Lung (tissue), 12 donors: ENCODE measurements around the gene NUDT6. TPM values are rescaled to one million over a fixed set of nuclear protein-coding genes. Genes with fewer than 3 reads are reported as not detected.

Experiments used
- ATAC-seq: fragments of 200-7000 bp; cut with Tn5 transposase; one replicate; pipeline ENCODE4 v1.9.1; 2020; ENCODE audit warnings: moderate number of reproducible peaks; ENCODE audit not compliant: insufficient read depth, low FRiP score
- DNase-seq, 3 donors: peaks; one replicate each; pipeline ENCODE4 v3.0.0-alpha.2; 2013 to 2017
- H3K27ac ChIP-seq, 2 donors: one replicate each; pipeline ENCODE4 v1.5.1; 2013; ENCODE audit warnings: mild to moderate bottlenecking in 2 of 2, moderate library complexity in 2 of 2, control low read depth in 1 of 2, inconsistent platforms in 1 of 2, low read depth in 1 of 2, low read length in 1 of 2
- H3K27me3 ChIP-seq, 3 donors: one replicate each; pipeline ENCODE4 v1.5.1; 2013; ENCODE audit warnings: low read length in 2 of 3; ENCODE audit not compliant: control insufficient read depth in 3 of 3, insufficient read depth in 3 of 3
- H3K36me3 ChIP-seq, 4 donors: one replicate each; pipeline ENCODE4 v1.5.1; 2013; ENCODE audit warnings: low read length in 4 of 4, mild to moderate bottlenecking in 1 of 4, moderate library complexity in 1 of 4; ENCODE audit not compliant: control insufficient read depth in 4 of 4, insufficient read depth in 4 of 4
- H3K4me1 ChIP-seq, 5 donors: one replicate each; pipeline ENCODE4 v1.5.1; 2013; ENCODE audit warnings: low read length in 5 of 5, mild to moderate bottlenecking in 2 of 5, moderate library complexity in 1 of 5; ENCODE audit not compliant: control insufficient read depth in 5 of 5, insufficient read depth in 5 of 5
- H3K4me3 ChIP-seq: one replicate; pipeline ENCODE4 v1.5.1; 2013; ENCODE audit warnings: mild to moderate bottlenecking, control low read depth, moderate library complexity
- H3K9ac ChIP-seq, 2 donors: one replicate each; pipeline ENCODE4 v1.5.1; 2013; ENCODE audit warnings: low read length in 2 of 2, control low read depth in 1 of 2; ENCODE audit not compliant: insufficient read depth in 1 of 2
- H3K9me3 ChIP-seq, 4 donors: one replicate each; pipeline ENCODE4 v1.5.1; 2013; ENCODE audit warnings: low read length in 3 of 4, mild to moderate bottlenecking in 1 of 4, moderate library complexity in 1 of 4; ENCODE audit not compliant: control insufficient read depth in 4 of 4, insufficient read depth in 3 of 4
- WGBS, 2 donors: extraction: QIAGEN DNeasy Blood & Tissue Kit; methylation state at CpG; one replicate each; pipeline ENCODE4 v1.1.7; 2013; 5-methylcytosine and 5-hydroxymethylcytosine counted together
- polyA plus RNA-seq, 2 donors: library from polyadenylated mRNA; stranded (reverse); fragments of 200-250 nt; gene quantifications; one replicate each; pipeline ENCODE4 v1.2.1, GENCODE V29; 2013
- total RNA-seq, 2 donors: library from RNA; depleted of rRNA in 1 of 2; stranded (reverse); fragments of >200 nt in 1 of 2; gene quantifications; one replicate each; pipeline ENCODE4 v1.2.1, GENCODE V29; 2014 to 2021
- TF ChIP-seq, protein P1 (sequence below): IDR thresholded peaks from 2 replicates; pipeline ENCODE4 v1.5.1; 2012; ENCODE audit warnings: mild to moderate bottlenecking; ENCODE audit errors: control extremely low read depth, extremely low read depth
- donor health status: control.
- donor health status: control.
- donor health status: Bipolar disorder and iron deficiency.
- donor health status: healthy.
- donor health status: DM: yes; HTN: yes; CAD: no.

NUDT6 gene
- total and polyA plus RNA-seq, 4 donors, result 3.8 to 9.2 (median 6.7) TPM

DNA sequence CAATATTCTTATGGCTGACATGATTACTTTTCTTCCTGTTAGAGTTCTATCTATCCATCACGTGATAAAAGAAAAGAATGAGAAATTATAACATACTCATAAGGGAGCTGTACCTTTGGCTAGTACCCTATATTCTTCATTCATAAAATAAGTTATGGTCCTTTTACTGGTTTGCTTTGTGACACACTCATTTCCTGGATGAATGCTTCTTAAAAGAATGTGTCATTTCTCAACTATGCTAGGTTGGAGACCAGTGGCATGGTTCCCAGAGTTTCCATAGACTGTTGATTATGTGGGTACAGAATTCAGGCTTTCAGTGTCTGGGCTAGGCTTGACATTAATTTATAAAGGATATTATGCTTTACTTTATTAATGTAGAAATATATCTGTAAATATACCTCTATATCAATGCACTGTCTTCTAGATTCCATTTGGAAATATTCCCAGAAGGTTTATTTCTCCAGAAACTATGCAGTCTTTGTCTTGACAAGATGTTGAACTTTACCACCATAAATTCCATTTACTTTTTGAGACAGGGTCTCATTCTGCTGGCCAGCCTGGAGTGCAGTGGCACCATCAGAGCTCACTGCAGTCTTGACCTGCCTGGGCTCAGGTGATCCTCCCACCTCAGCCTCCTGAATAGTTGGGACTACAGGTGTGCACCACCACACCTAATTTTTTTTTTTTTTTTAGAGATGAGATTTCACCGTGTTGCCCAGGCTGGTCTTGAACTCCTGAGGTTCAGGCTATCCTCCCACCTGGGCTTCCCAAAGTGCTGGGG lies 23.8 kb downstream of the NUDT6 start:
- DNase-seq, result peak in 1 of 3 donors; percentile 21
- Histone ChIP-seq H3K27me3 (no peaks in the 10 kb centered on the region), H3K9me3 (no peaks in the 10 kb centered on the region), H3K36me3 (peaks cover 0 to 6% (median 3%) of the 10 kb centered on the region in 4 donors), H3K27ac (no peak overlapping the region), H3K4me3 (no peak overlapping the region), H3K4me1 (no peaks in the 10 kb centered on the region), H3K9ac (no peak overlapping the region)
- ATAC-seq, result peak; percentile 41
- 90 to 94% methylated on average over 2 of the region's 2 CpGs for WGBS, 2 donors
- TF ChIP-seq, protein P1, sequence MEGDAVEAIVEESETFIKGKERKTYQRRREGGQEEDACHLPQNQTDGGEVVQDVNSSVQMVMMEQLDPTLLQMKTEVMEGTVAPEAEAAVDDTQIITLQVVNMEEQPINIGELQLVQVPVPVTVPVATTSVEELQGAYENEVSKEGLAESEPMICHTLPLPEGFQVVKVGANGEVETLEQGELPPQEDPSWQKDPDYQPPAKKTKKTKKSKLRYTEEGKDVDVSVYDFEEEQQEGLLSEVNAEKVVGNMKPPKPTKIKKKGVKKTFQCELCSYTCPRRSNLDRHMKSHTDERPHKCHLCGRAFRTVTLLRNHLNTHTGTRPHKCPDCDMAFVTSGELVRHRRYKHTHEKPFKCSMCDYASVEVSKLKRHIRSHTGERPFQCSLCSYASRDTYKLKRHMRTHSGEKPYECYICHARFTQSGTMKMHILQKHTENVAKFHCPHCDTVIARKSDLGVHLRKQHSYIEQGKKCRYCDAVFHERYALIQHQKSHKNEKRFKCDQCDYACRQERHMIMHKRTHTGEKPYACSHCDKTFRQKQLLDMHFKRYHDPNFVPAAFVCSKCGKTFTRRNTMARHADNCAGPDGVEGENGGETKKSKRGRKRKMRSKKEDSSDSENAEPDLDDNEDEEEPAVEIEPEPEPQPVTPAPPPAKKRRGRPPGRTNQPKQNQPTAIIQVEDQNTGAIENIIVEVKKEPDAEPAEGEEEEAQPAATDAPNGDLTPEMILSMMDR, result no peak

GRCh38 chr4:122896270-122896669 lies 26.1 kb downstream of the NUDT6 start:
- no peak overlapping the region for H3K4me3 ChIP-seq
- no peak overlapping the region for H3K27ac ChIP-seq
- 79 to 94% methylated on average over 1 of the region's 1 CpG for WGBS, 2 donors

GRCh38 chr4:122895336-122895995 lies 26.9 kb downstream of the NUDT6 start:
- TF ChIP-seq, protein P1, result no peak
- Histone ChIP-seq H3K27me3 (no peaks in the 10 kb centered on the region), H3K27ac (no peak overlapping the region), H3K4me1 (no peaks in the 10 kb centered on the region), H3K36me3 (peaks cover 0 to 8% (median 4%) of the 10 kb centered on the region in 4 donors), H3K9me3 (no peaks in the 10 kb centered on the region), H3K9ac (no peak overlapping the region), H3K4me3 (no peak overlapping the region)
- 69 to 71% methylated on average over 1 of the region's 1 CpG for WGBS, 2 donors
- no peak for ATAC-seq
- DNase-seq, result no peak

More at GRCh38 chr4:122896270-122896669, 26.1 kb downstream of the NUDT6 start:
- Histone ChIP-seq H3K9ac (no peak overlapping the region), H3K4me1 (no peaks in the 10 kb centered on the region), H3K9me3 (no peaks in the 10 kb centered on the region), H3K27me3 (no peaks in the 10 kb centered on the region), H3K36me3 (peaks cover 0 to 8% (median 4%) of the 10 kb centered on the region in 4 donors)
- DNase-seq (no peak), ATAC-seq (no peak)
- TF ChIP-seq, protein P1, result no peak
